H1 (cell line): ENCODE data around the gene STEAP4. TPM values are rescaled to one million over a fixed set of nuclear protein-coding genes. Genes with fewer than 3 reads are reported as not detected.

Experiments
- E2F6 ChIP-seq: IDR thresholded peaks from 2 replicates; pipeline ENCODE4 v1.6.1; 2012; ENCODE audit warnings: inconsistent platforms
- GABPA ChIP-seq: IDR thresholded peaks from 2 replicates; pipeline ENCODE4 v1.6.1; 2011; ENCODE audit warnings: mild to moderate bottlenecking, low read length, moderate library complexity, borderline replicate concordance; ENCODE audit not compliant: insufficient read depth
- GTF2F1 ChIP-seq: IDR thresholded peaks from 2 replicates; pipeline ENCODE4 v1.6.1; 2012; ENCODE audit warnings: low read depth, low read length, improper control_type of control experiment, borderline replicate concordance
- POLR2A ChIP-seq, 2 experiments: IDR thresholded peaks; 1 replicate in 1 of 2; 2 replicates in 1 of 2; pipeline ENCODE4 v1.6.1; 2011; ENCODE audit warnings: low read depth in 2 of 2, low read length in 2 of 2, mild to moderate bottlenecking in 2 of 2; ENCODE audit errors: control extremely low read depth in 1 of 2
- RNF2 ChIP-seq: fragments of 200-900, 300-1000 bp; sonication (generic); IDR thresholded peaks from 2 replicates; pipeline ENCODE4 v1.7.1; 2016; ENCODE audit warnings: borderline replicate concordance, low read depth, mild to moderate bottlenecking, antibody characterized with exemption, low read length; ENCODE audit not compliant: poor library complexity, severe bottlenecking; ENCODE audit errors: missing control alignments
- TCF12 ChIP-seq: IDR thresholded peaks from 2 replicates; pipeline ENCODE4 v1.6.1; 2011; ENCODE audit warnings: low read depth, mild to moderate bottlenecking, low read length
- polyA plus RNA-seq, 7 experiments: library from polyadenylated mRNA; depleted of rRNA in 3 of 7; stranded (reverse) in 5 of 7; unstranded in 2 of 7; fragments of >200 nt in 5 of 7; fragments of 200-250 nt in 2 of 7; gene quantifications; 1 replicate in 5 of 7; 2 replicates in 1 of 7; 4 replicates in 1 of 7; pipeline versions ENCODE4 v1.2.1 to v1.2.3, GENCODE V29; 2011 to 2013; ENCODE audit warnings: missing spikeins in 2 of 7, mixed read lengths in 2 of 7
- total RNA-seq: library from RNA; stranded (reverse); fragmentation: NEBNext Ultra II Directional; extraction: Animal tissue kit (Norgen Biotek cat#: 25700); gene quantifications from 2 replicates; pipeline ENCODE4 v1.2.1, GENCODE V29; 2021

Gene STEAP4
- total and polyA plus RNA-seq, 2 of the 8 experiments (the other 6 are each of a cell fraction or from before 2014, with no cell fraction given): under 0.01 TPM; not detected in 1

- TF ChIP-seq GTF2F1 (no peak), RNF2 (no peak), TCF12 (no peak), POLR2A (IDR thresholded peaks at IDR 0.05; ENCODE audit: control extremely low read depth in 1 of 2, low read depth in 2 of 2, low read length in 2 of 2) (no peak), E2F6 (no peak), GABPA (no peak)
- TF ChIP-seq, all 59 proteins: peak for 0
Observed at GRCh38 chr7:88276605-88277153, 30.0 kb downstream of the STEAP4 start (continued).
